Measurements from ENCODE around the gene VWA3B.

VWA3B gene

GRCh38 chr2:98355881-98356280 lies 268.9 kb downstream of the VWA3B start:
- H3K27ac ChIP-seq, result no peak overlapping the region
- in situ Hi-C loops (cut with HindIII; ENCODE audit: low pct_ligation_motif_present, low sequenced_read_pairs), result no loop called here
- no peaks in the 10 kb centered on the region for H3K36me3 ChIP-seq (replicated peaks)
- no peaks in the 10 kb centered on the region for H3K27me3 ChIP-seq (replicated peaks)
- no peak overlapping the region for H3K4me3 ChIP-seq (ENCODE audit: low read depth, low read length)
- TF ChIP-seq CTCF (IDR thresholded peaks at IDR 0.05; ENCODE audit: low read depth, low read length, missing control alignments), result no peak
- DNase-seq, result no peak

- H3K4me3 ChIP-seq (ENCODE audit: low read depth, low read length), result no peak overlapping the region
- no peak for DNase-seq
- H3K36me3 ChIP-seq (replicated peaks), result no peaks in the 10 kb centered on the region
- TF ChIP-seq CTCF (IDR thresholded peaks at IDR 0.05; ENCODE audit: low read depth, low read length, missing control alignments), result no peak
- in situ Hi-C loops (cut with HindIII; ENCODE audit: low pct_ligation_motif_present, low sequenced_read_pairs), result no loop called here
- no peaks in the 10 kb centered on the region for H3K27me3 ChIP-seq (replicated peaks)
- no peak overlapping the region for H3K27ac ChIP-seq
Observed at GRCh38 chr2:98356729-98357128, 269.8 kb downstream of the VWA3B start.

GRCh38 chr2:98357849-98358248 lies 270.9 kb downstream of the VWA3B start:
- no peak for TF ChIP-seq CTCF (IDR thresholded peaks at IDR 0.05; ENCODE audit: low read depth, low read length, missing control alignments)
- Histone ChIP-seq H3K27me3 (replicated peaks) (no peaks in the 10 kb centered on the region), H3K27ac (no peak overlapping the region), H3K36me3 (replicated peaks) (no peaks in the 10 kb centered on the region), H3K4me3 (ENCODE audit: low read depth, low read length) (no peak overlapping the region)
- DNase-seq, result no peak
- in situ Hi-C loops (cut with HindIII; ENCODE audit: low pct_ligation_motif_present, low sequenced_read_pairs), result no loop called here

GRCh38 chr2:98359986-98360385 lies 273.0 kb downstream of the VWA3B start:
- no peak for DNase-seq
- Histone ChIP-seq H3K4me3 (ENCODE audit: low read depth, low read length) (no peak overlapping the region), H3K36me3 (replicated peaks) (no peaks in the 10 kb centered on the region), H3K27me3 (replicated peaks) (no peaks in the 10 kb centered on the region), H3K27ac (no peak overlapping the region)
- no peak for TF ChIP-seq CTCF (IDR thresholded peaks at IDR 0.05; ENCODE audit: low read depth, low read length, missing control alignments)
- in situ Hi-C loops (cut with HindIII; ENCODE audit: low pct_ligation_motif_present, low sequenced_read_pairs), result no loop called here

Measured in brain microvascular endothelial cell (primary cell).